ENCODE measurements around the gene PRPS1. TPM values are rescaled to one million over a fixed set of nuclear protein-coding genes. Genes with fewer than 3 reads are reported as not detected.
"Not testable (repeated sequence)": the region's sequence is repeated elsewhere in the genome, so short reads cannot be mapped to it uniquely, and the experiment has no call there.

Gene PRPS1
- total RNA-seq, 2 experiments from 2014 or later, result 66.5 to 70.4 TPM

DNA sequence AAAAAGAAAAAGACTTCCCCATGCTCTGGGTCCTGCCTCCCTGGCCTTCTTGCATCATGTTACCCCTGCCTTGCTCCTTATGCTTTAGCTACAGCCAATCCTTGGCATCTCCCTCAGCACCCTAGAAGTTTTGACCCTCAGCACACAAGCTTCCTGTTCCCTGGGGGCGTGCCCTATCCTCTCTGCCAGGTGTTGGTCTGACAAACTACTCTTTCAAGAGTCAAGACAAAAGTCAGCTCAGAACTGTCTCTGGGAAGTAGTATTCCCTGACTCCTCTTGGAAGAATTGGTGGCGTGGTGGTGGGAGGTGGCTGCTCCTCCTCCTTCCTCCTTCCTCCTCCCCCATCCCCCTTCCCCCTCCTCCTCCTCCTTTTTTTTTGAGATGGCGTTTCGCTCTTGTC lies 41.0 kb downstream of the PRPS1 start:
- intact Hi-C loops (cut with DNase I, micrococcal nuclease), result no loop called here
- ChIA-PET POLR2A (interaction anchor here (0.8 to 18.0 kb wide), 3 partner anchors 41 to 70 kb away, joined by 3 to 754 read pairs (median 3); partner anchors contain the start of gene PRPS1), CTCF (interaction anchor here (0.7 to 1.4 kb wide), 4 partner anchors 27 to 108 kb away, joined by 3 read pairs; partner anchors contain the start of gene NCBP2L)
- peaks cover 29% of the 10 kb centered on the region for H3K4me1 Mint-ChIP-seq (ENCODE audit: low read depth)
- no peaks in the 10 kb centered on the region for H3K27me3 ChIP-seq (ENCODE audit: control insufficient read depth in 1 of 2, insufficient read depth in 2 of 2, low read length in 2 of 2)
- no peaks in the 10 kb centered on the region for H3K36me3 ChIP-seq (ENCODE audit: insufficient read depth, low read length)
- ATAC-seq (ENCODE audit: poor library complexity) (no peak), DNase-seq (no peak)
- TF ChIP-seq, protein P1, sequence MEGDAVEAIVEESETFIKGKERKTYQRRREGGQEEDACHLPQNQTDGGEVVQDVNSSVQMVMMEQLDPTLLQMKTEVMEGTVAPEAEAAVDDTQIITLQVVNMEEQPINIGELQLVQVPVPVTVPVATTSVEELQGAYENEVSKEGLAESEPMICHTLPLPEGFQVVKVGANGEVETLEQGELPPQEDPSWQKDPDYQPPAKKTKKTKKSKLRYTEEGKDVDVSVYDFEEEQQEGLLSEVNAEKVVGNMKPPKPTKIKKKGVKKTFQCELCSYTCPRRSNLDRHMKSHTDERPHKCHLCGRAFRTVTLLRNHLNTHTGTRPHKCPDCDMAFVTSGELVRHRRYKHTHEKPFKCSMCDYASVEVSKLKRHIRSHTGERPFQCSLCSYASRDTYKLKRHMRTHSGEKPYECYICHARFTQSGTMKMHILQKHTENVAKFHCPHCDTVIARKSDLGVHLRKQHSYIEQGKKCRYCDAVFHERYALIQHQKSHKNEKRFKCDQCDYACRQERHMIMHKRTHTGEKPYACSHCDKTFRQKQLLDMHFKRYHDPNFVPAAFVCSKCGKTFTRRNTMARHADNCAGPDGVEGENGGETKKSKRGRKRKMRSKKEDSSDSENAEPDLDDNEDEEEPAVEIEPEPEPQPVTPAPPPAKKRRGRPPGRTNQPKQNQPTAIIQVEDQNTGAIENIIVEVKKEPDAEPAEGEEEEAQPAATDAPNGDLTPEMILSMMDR (IDR thresholded peaks at IDR 0.05), result no peak
- no peaks in the 10 kb centered on the region for H3K27me3 Mint-ChIP-seq
- H3K27ac ChIP-seq (ENCODE audit: low read depth in 1 of 2, low read length in 2 of 2), result no peak overlapping the region
- H3K36me3 Mint-ChIP-seq (ENCODE audit: low read depth), result peaks cover 14% of the 10 kb centered on the region
- H3K4me3 ChIP-seq (ENCODE audit: low read length), result no peak overlapping the region
- no peaks in the 10 kb centered on the region for H3K9me3 Mint-ChIP-seq
- H3K27ac Mint-ChIP-seq, result no peak overlapping the region
- H3K4me1 ChIP-seq (ENCODE audit: insufficient read depth, low read length), result peaks cover 22% of the 10 kb centered on the region
- H3K4me3 Mint-ChIP-seq, result no peak overlapping the region
- H3K9me3 ChIP-seq (ENCODE audit: control insufficient read depth in 1 of 2, insufficient read depth in 1 of 2, low read length in 2 of 2), result no peaks in the 10 kb centered on the region

DNA sequence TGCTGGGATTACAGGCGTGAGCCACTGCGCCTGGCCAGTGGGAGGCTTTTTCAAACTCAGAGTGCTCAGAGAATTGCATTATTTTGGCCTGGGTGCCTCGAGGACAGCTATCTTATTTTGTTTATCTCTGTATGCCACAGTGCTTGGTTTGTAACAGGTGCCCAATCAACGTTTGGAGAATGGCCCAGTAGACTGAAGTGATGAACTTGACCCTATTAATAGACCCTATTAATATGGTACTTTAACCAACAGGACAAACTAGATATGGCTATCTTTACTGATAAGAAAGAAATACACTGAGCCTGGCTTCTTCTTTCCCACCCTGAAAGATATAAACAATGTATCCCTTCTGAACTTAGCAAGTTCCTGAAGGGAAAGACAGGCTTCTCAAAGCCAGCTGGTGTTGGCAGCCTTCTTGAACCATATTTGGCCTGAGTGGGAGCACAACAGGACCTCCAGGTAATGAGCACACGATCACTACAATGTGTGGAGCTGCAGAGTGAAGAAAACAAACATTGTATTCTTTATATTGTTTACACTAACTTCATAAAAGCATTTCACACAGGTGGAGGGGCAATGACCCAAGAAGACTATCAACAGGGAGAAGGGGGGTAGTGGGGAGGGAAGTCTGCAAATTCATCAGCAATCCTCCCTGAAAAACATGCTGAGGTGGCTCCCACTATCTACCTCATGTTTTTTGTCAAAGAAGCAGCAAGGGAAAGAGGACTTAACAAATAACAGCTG lies 41.7 kb downstream of the PRPS1 start:
- DNase-seq (no peak), ATAC-seq (ENCODE audit: poor library complexity) (no peak)
- no peaks in the 10 kb centered on the region for H3K27me3 ChIP-seq (ENCODE audit: control insufficient read depth in 1 of 2, insufficient read depth in 2 of 2, low read length in 2 of 2)
- Mint-ChIP-seq H3K4me1 (ENCODE audit: low read depth) (peaks cover 37% of the 10 kb centered on the region), H3K27ac (peak overlapping the region; percentile 66), H3K9me3 (no peaks in the 10 kb centered on the region), H3K27me3 (no peaks in the 10 kb centered on the region), H3K36me3 (ENCODE audit: low read depth) (peaks cover 14% of the 10 kb centered on the region), H3K4me3 (no peak overlapping the region)
- no peaks in the 10 kb centered on the region for H3K9me3 ChIP-seq (ENCODE audit: control insufficient read depth in 1 of 2, insufficient read depth in 1 of 2, low read length in 2 of 2)
- H3K4me1 ChIP-seq (ENCODE audit: insufficient read depth, low read length), result peaks cover 30% of the 10 kb centered on the region
- H3K27ac ChIP-seq (ENCODE audit: low read depth in 1 of 2, low read length in 2 of 2), result no peak overlapping the region
- no peaks in the 10 kb centered on the region for H3K36me3 ChIP-seq (ENCODE audit: insufficient read depth, low read length)
- ChIA-PET POLR2A (interaction anchor here (1.2 to 18.0 kb wide), 2 partner anchors 42 to 43 kb away, joined by 3 to 754 read pairs; partner anchors contain the start of gene PRPS1), CTCF (interaction anchor here (0.7 to 1.4 kb wide), 6 partner anchors 10 to 107 kb away, joined by 3 to 4 read pairs (median 3); partner anchors contain the start of gene NCBP2L)
- TF ChIP-seq, protein P1 (IDR thresholded peaks at IDR 0.05), result no peak
- intact Hi-C loops (cut with DNase I, micrococcal nuclease), result no loop called here
- no peak overlapping the region for H3K4me3 ChIP-seq (ENCODE audit: low read length)

DNA sequence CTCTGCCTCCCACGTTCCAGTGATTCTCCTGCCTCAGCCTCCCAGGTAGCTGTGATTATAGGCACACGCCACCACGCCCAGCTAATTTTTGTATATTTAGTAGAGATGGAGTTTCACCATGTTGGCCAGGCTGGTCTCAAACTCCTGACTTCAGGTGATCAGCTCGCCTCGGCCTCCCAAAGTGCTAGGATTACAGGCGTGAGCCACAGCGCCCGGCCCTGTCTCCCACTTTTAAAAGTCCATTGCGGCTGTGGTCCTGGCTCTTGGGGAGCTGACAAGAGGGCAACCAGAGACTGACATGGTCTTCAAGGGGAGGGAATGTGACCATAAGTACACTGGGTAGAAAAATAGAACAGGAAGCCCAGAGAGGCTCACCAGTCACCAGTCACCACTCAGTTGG lies 42.9 kb downstream of the PRPS1 start:
- CTCF ChIA-PET, result interaction anchor here (0.7 to 1.0 kb wide), 2 partner anchors 11 to 41 kb away, joined by 3 read pairs; no protein-coding TSS in a partner anchor
- H3K27ac ChIP-seq (ENCODE audit: low read depth in 1 of 2, low read length in 2 of 2); H3K36me3 ChIP-seq (ENCODE audit: insufficient read depth, low read length); H3K4me3 ChIP-seq (ENCODE audit: low read length); H3K27me3 ChIP-seq (ENCODE audit: control insufficient read depth in 1 of 2, insufficient read depth in 2 of 2, low read length in 2 of 2); DNase-seq; H3K9me3 Mint-ChIP-seq; H3K4me3 Mint-ChIP-seq; ATAC-seq (ENCODE audit: poor library complexity); intact Hi-C loops (cut with DNase I, micrococcal nuclease); H3K27ac Mint-ChIP-seq; H3K27me3 Mint-ChIP-seq; H3K9me3 ChIP-seq (ENCODE audit: control insufficient read depth in 1 of 2, insufficient read depth in 1 of 2, low read length in 2 of 2): not testable (repeated sequence)
- POLR2A ChIA-PET, result interaction anchor here (0.7 to 18.0 kb wide), 2 partner anchors 42 to 55 kb away, joined by 3 to 754 read pairs; no protein-coding TSS in a partner anchor
- H3K4me1 Mint-ChIP-seq (ENCODE audit: low read depth), result peaks cover 49% of the 10 kb centered on the region
- H3K36me3 Mint-ChIP-seq (ENCODE audit: low read depth), result peaks cover 14% of the 10 kb centered on the region
- peaks cover 42% of the 10 kb centered on the region for H3K4me1 ChIP-seq (ENCODE audit: insufficient read depth, low read length)
